Peyer's patch (tissue), 4 donors: ENCODE measurements around the gene GALNT9.

Experiments used
- CTCF ChIP-seq, 6 experiments: fragments of 450-650 bp in 4 of 6; fragments of 200-600 bp in 2 of 6; sonication (generic) in 1 of 6; IDR thresholded peaks; one replicate each; pipeline ENCODE4 v1.5.1; 2017 to 2019; ENCODE audit warnings: antibody characterized with exemption in 6 of 6, mild to moderate bottlenecking in 3 of 6, moderate library complexity in 1 of 6
- POLR2A ChIP-seq, 2 donors: fragments of 450-650 bp; IDR thresholded peaks; one replicate each; pipeline ENCODE4 v1.5.1; 2017; ENCODE audit warnings: antibody characterized with exemption in 2 of 2, mild to moderate bottlenecking in 2 of 2, moderate library complexity in 2 of 2

GRCh38 chr12:132295101-132295526, 34.3 kb downstream of the GALNT9 start:
- TF ChIP-seq CTCF (IDR thresholded peaks at IDR 0.05) (no peak), POLR2A (IDR thresholded peaks at IDR 0.05) (no peak)
